GM12878 (cell line): Measurements from ENCODE around the gene ANKIB1. TPM values are rescaled to one million over a fixed set of nuclear protein-coding genes. Genes with fewer than 3 reads are reported as not detected.

ENCODE experiments used
- CBFB ChIP-seq: IDR thresholded peaks from 2 replicates; pipeline ENCODE4 v1.6.1; 2016; ENCODE audit warnings: antibody characterized with exemption, low read depth
- FOXK2 ChIP-seq: fragments of 450-650 bp; IDR thresholded peaks from 2 replicates; pipeline ENCODE4 v1.6.1; 2017; ENCODE audit warnings: mild to moderate bottlenecking, moderate library complexity
- IKZF2 ChIP-seq, 2 experiments: fragments of 450-650 bp; IDR thresholded peaks; 2 replicates each; pipeline ENCODE4 v1.6.1; 2017; ENCODE audit warnings: mild to moderate bottlenecking in 2 of 2, moderate library complexity in 2 of 2
- NBN ChIP-seq: fragments of 450-650 bp; IDR thresholded peaks from 2 replicates; pipeline ENCODE4 v1.6.1; 2016
- NFIC ChIP-seq: IDR thresholded peaks from 2 replicates; pipeline ENCODE4 v1.6.1; 2012; ENCODE audit warnings: low read depth, mild to moderate bottlenecking, inconsistent platforms, low read length, moderate library complexity
- PML ChIP-seq: IDR thresholded peaks from 2 replicates; pipeline ENCODE4 v1.6.1; 2012; ENCODE audit warnings: low read length, inconsistent platforms
- SIN3A ChIP-seq: IDR thresholded peaks from 2 replicates; pipeline ENCODE4 v1.6.1; 2012; ENCODE audit warnings: low read depth, low read length, improper control_type of control experiment
- SMC3 ChIP-seq: IDR thresholded peaks from 2 replicates; pipeline ENCODE4 v1.6.1; 2011; ENCODE audit warnings: low read length, improper control_type of control experiment, borderline replicate concordance
- SPI1 ChIP-seq: IDR thresholded peaks from 2 replicates; pipeline ENCODE4 v1.6.1; 2011; ENCODE audit warnings: low read depth, mild to moderate bottlenecking, low read length, moderate library complexity, borderline replicate concordance; ENCODE audit not compliant: insufficient read depth
- ZNF622 ChIP-seq: fragments of 450-650 bp; IDR thresholded peaks from 2 replicates; pipeline ENCODE4 v1.6.1; 2017; ENCODE audit warnings: mild to moderate bottlenecking, inconsistent platforms
- polyA plus RNA-seq, 11 experiments: library from polyadenylated mRNA; depleted of rRNA in 4 of 11; unstranded in 6 of 11; stranded (reverse) in 5 of 11; fragments of >200 nt; fragmentation: Nextera tagmentation in 4 of 11; fragmentation: Illumina TruSeq in 1 of 11; extraction: Ambion mirVana in 4 of 11; extraction: Trizol in 1 of 11; gene quantifications; 1 replicate in 1 of 11; 2 replicates in 10 of 11; pipeline versions ENCODE4 v1.2.1 to v1.2.3, GENCODE V29; 2011 to 2016; ENCODE audit warnings: inconsistent platforms in 2 of 11, missing spikeins in 2 of 11, low read depth in 1 of 11
- total RNA-seq, 4 experiments: library from RNA; depleted of rRNA in 3 of 4; stranded (reverse); fragments of >200 nt in 3 of 4; fragmentation: Illumina TruSeq in 1 of 4; extraction: Trizol in 1 of 4; gene quantifications; 2 replicates each; pipeline versions ENCODE4 v1.2.1 to v1.2.3, GENCODE V29; 2013 to 2021
- TF ChIP-seq, protein P1 (sequence below): fragments of 150-350 bp; IDR thresholded peaks from 2 replicates; pipeline ENCODE4 v1.6.1; 2016; ENCODE audit warnings: low read depth, low read length
- TF ChIP-seq, protein P2 (sequence below): IDR thresholded peaks from 2 replicates; pipeline ENCODE4 v1.6.1; 2012; ENCODE audit warnings: low read depth, low read length, improper control_type of control experiment
- TF ChIP-seq, protein P3 (sequence below): IDR thresholded peaks from 2 replicates; pipeline ENCODE4 v1.6.1; 2012; ENCODE audit warnings: low read length, inconsistent platforms
- TF ChIP-seq, protein P4 (sequence below): fragments of 450-650 bp; IDR thresholded peaks from 2 replicates; pipeline ENCODE4 v1.6.1; 2017; ENCODE audit warnings: antibody characterized with exemption, mild to moderate bottlenecking, moderate library complexity
- TF ChIP-seq, protein P5 (sequence below): fragments of 450-650 bp; IDR thresholded peaks from 2 replicates; pipeline ENCODE4 v1.6.1; 2018; ENCODE audit warnings: mild to moderate bottlenecking, low read depth, moderate library complexity; ENCODE audit not compliant: partially characterized antibody

Gene ANKIB1
- total and polyA plus RNA-seq, 10 of the 15 experiments (the other 5 are each of a cell fraction or from before 2014, with no cell fraction given) = 9.0 to 54.0 (median 21.9) TPM

DNA sequence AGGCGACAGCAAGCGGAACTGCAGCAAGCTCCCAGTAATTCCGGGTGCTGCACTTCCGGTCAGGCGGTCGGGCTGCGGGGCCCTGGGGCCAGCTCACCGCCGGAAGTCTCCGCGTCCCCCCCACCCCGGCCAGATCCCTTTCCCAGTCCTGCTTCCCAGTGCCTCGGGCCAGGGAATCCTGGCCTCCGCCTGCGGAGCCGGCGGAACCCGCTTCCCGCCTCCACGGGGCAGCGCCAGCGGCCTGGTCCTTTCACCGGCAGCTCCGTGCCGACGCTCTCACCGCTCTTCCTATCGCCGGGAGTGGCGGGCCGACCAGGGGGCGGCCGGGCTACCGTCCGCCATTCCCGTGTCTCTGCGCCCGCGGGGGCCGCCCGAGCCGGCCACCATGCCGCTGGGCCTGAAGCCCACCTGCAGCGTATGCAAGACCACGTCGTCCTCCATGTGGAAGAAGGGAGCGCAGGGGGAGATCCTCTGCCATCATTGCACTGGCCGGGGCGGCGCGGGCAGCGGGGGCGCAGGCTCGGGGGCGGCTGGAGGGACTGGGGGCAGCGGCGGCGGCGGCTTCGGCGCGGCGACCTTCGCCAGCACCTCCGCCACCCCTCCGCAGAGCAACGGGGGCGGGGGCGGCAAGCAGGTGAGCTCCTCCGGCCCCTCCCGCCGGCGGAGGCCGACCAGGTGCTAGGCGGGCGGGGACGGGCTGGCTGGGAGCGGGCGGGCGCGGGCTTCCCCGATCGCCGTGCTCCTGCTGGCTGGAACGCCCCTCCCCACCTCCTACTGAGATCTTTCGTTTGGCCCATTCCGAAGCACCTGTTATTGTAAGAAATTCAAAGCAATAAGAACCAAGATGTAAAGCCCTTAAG, 201.8 kb downstream of the ANKIB1 start, which contains the start of gene GATAD1 (continued):
- TF ChIP-seq FOXK2 = no peak
- no peak for TF ChIP-seq SMC3
- TF ChIP-seq NFIC = no peak
- TF ChIP-seq ZNF622 = no peak
- TF ChIP-seq SPI1 = peak; percentile 58; the same call in 1 of the 2 replicates
- TF ChIP-seq NBN = no peak
- no peak for TF ChIP-seq CBFB
- TF ChIP-seq IKZF2 (IDR thresholded peaks at IDR 0.05) = peak; percentile 83 to 84
- TF ChIP-seq, protein P1, sequence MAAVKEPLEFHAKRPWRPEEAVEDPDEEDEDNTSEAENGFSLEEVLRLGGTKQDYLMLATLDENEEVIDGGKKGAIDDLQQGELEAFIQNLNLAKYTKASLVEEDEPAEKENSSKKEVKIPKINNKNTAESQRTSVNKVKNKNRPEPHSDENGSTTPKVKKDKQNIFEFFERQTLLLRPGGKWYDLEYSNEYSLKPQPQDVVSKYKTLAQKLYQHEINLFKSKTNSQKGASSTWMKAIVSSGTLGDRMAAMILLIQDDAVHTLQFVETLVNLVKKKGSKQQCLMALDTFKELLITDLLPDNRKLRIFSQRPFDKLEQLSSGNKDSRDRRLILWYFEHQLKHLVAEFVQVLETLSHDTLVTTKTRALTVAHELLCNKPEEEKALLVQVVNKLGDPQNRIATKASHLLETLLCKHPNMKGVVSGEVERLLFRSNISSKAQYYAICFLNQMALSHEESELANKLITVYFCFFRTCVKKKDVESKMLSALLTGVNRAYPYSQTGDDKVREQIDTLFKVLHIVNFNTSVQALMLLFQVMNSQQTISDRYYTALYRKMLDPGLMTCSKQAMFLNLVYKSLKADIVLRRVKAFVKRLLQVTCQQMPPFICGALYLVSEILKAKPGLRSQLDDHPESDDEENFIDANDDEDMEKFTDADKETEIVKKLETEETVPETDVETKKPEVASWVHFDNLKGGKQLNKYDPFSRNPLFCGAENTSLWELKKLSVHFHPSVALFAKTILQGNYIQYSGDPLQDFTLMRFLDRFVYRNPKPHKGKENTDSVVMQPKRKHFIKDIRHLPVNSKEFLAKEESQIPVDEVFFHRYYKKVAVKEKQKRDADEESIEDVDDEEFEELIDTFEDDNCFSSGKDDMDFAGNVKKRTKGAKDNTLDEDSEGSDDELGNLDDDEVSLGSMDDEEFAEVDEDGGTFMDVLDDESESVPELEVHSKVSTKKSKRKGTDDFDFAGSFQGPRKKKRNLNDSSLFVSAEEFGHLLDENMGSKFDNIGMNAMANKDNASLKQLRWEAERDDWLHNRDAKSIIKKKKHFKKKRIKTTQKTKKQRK = no peak
- peak; percentile 71 for TF ChIP-seq SIN3A
- TF ChIP-seq, protein P2, sequence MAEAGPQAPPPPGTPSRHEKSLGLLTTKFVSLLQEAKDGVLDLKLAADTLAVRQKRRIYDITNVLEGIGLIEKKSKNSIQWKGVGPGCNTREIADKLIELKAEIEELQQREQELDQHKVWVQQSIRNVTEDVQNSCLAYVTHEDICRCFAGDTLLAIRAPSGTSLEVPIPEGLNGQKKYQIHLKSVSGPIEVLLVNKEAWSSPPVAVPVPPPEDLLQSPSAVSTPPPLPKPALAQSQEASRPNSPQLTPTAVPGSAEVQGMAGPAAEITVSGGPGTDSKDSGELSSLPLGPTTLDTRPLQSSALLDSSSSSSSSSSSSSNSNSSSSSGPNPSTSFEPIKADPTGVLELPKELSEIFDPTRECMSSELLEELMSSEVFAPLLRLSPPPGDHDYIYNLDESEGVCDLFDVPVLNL = no peak
- TF ChIP-seq PML = no peak
- TF ChIP-seq, protein P3, sequence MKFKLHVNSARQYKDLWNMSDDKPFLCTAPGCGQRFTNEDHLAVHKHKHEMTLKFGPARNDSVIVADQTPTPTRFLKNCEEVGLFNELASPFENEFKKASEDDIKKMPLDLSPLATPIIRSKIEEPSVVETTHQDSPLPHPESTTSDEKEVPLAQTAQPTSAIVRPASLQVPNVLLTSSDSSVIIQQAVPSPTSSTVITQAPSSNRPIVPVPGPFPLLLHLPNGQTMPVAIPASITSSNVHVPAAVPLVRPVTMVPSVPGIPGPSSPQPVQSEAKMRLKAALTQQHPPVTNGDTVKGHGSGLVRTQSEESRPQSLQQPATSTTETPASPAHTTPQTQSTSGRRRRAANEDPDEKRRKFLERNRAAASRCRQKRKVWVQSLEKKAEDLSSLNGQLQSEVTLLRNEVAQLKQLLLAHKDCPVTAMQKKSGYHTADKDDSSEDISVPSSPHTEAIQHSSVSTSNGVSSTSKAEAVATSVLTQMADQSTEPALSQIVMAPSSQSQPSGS = no peak
- TF ChIP-seq, protein P4, sequence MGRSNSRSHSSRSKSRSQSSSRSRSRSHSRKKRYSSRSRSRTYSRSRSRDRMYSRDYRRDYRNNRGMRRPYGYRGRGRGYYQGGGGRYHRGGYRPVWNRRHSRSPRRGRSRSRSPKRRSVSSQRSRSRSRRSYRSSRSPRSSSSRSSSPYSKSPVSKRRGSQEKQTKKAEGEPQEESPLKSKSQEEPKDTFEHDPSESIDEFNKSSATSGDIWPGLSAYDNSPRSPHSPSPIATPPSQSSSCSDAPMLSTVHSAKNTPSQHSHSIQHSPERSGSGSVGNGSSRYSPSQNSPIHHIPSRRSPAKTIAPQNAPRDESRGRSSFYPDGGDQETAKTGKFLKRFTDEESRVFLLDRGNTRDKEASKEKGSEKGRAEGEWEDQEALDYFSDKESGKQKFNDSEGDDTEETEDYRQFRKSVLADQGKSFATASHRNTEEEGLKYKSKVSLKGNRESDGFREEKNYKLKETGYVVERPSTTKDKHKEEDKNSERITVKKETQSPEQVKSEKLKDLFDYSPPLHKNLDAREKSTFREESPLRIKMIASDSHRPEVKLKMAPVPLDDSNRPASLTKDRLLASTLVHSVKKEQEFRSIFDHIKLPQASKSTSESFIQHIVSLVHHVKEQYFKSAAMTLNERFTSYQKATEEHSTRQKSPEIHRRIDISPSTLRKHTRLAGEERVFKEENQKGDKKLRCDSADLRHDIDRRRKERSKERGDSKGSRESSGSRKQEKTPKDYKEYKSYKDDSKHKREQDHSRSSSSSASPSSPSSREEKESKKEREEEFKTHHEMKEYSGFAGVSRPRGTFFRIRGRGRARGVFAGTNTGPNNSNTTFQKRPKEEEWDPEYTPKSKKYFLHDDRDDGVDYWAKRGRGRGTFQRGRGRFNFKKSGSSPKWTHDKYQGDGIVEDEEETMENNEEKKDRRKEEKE = no peak
- TF ChIP-seq, protein P5, sequence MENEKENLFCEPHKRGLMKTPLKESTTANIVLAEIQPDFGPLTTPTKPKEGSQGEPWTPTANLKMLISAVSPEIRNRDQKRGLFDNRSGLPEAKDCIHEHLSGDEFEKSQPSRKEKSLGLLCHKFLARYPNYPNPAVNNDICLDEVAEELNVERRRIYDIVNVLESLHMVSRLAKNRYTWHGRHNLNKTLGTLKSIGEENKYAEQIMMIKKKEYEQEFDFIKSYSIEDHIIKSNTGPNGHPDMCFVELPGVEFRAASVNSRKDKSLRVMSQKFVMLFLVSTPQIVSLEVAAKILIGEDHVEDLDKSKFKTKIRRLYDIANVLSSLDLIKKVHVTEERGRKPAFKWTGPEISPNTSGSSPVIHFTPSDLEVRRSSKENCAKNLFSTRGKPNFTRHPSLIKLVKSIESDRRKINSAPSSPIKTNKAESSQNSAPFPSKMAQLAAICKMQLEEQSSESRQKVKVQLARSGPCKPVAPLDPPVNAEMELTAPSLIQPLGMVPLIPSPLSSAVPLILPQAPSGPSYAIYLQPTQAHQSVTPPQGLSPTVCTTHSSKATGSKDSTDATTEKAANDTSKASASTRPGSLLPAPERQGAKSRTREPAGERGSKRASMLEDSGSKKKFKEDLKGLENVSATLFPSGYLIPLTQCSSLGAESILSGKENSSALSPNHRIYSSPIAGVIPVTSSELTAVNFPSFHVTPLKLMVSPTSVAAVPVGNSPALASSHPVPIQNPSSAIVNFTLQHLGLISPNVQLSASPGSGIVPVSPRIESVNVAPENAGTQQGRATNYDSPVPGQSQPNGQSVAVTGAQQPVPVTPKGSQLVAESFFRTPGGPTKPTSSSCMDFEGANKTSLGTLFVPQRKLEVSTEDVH = no peak
